Right atrium auricular region (tissue), 2 donors: ENCODE data around the gene BICDL1. TPM values are rescaled to one million over a fixed set of nuclear protein-coding genes. Genes with fewer than 3 reads are reported as not detected.

Experiments used
- DNase-seq: peaks from one replicate; pipeline ENCODE4 v3.0.0-alpha.2; 2019; ENCODE audit warnings: low spot score
- H3K27ac ChIP-seq, 2 donors: fragments of 200-600 bp; sonication (generic); 1 replicate in 1 of 2; 2 replicates in 1 of 2; pipeline ENCODE4 v1.5.1; 2016 to 2019
- H3K27me3 ChIP-seq, 2 donors: fragments of 200-600 bp; sonication (generic); one replicate each; pipeline versions ENCODE4 v1.5.1 to v1.6.0; 2017 to 2019
- H3K36me3 ChIP-seq: fragments of 200-600 bp; sonication (generic); one replicate; pipeline ENCODE4 v1.5.1; 2016
- H3K4me1 ChIP-seq, 2 donors: fragments of 200-600 bp; sonication (generic); one replicate each; pipeline versions ENCODE4 v1.5.1 to v1.6.0; 2017 to 2019
- H3K4me3 ChIP-seq, 2 donors: fragments of 200-600 bp; sonication (generic); 1 replicate in 1 of 2; 2 replicates in 1 of 2; pipeline ENCODE4 v1.5.1; 2017 to 2019; ENCODE audit warnings: mild to moderate bottlenecking in 1 of 2, moderate library complexity in 1 of 2
- H3K9me3 ChIP-seq, 2 donors: fragments of 200-600 bp; sonication (generic); one replicate each; pipeline ENCODE4 v1.5.1; 2019
- CTCF ChIP-seq, 2 donors: fragments of 200-600 bp; sonication (generic); IDR thresholded peaks; one replicate each; pipeline ENCODE4 v1.5.1; 2019; ENCODE audit warnings: antibody characterized with exemption in 2 of 2
- total RNA-seq, 2 donors: library from RNA; depleted of rRNA; stranded (reverse); fragments of >200 nt; gene quantifications; one replicate each; pipeline ENCODE4 v1.1.0, GENCODE V29; 2016

Gene BICDL1
- total RNA-seq, 2 donors from 2014 or later = 9.8 to 47.2 TPM

- no peak for TF ChIP-seq CTCF (IDR thresholded peaks at IDR 0.05)
- H3K4me3 ChIP-seq = peak overlapping the region; percentile 79 to 91
- no peak overlapping the region for H3K27ac ChIP-seq
- H3K9me3 ChIP-seq = no peaks in the 10 kb centered on the region
- peaks cover 0 to 34% of the 10 kb centered on the region in 2 donors for H3K4me1 ChIP-seq
- no peaks in the 10 kb centered on the region for H3K27me3 ChIP-seq
- no peak for DNase-seq
- no peaks in the 10 kb centered on the region for H3K36me3 ChIP-seq
Observed at GRCh38 chr12:120117961-120118320, 128.9 kb downstream of the BICDL1 start.

GRCh38 chr12:120118321-120119061, 129.5 kb downstream of the BICDL1 start:
- DNase-seq = no peak
- Histone ChIP-seq H3K27me3 (no peaks in the 10 kb centered on the region), H3K4me3 (peak overlapping the region in 1 of 2 donors; percentile 4), H3K4me1 (peaks cover 0 to 34% of the 10 kb centered on the region in 2 donors), H3K9me3 (no peaks in the 10 kb centered on the region), H3K36me3 (no peaks in the 10 kb centered on the region), H3K27ac (no peak overlapping the region)
- TF ChIP-seq CTCF (IDR thresholded peaks at IDR 0.05) = no peak

GRCh38 chr12:120119271-120119973, 130.4 kb downstream of the BICDL1 start:
- DNase-seq = no peak
- no peaks in the 10 kb centered on the region for H3K27me3 ChIP-seq
- peaks cover 0 to 34% of the 10 kb centered on the region in 2 donors for H3K4me1 ChIP-seq
- no peaks in the 10 kb centered on the region for H3K9me3 ChIP-seq
- H3K36me3 ChIP-seq = no peaks in the 10 kb centered on the region
- TF ChIP-seq CTCF (IDR thresholded peaks at IDR 0.05) = no peak
- H3K27ac ChIP-seq = no peak overlapping the region
- H3K4me3 ChIP-seq = no peak overlapping the region

- Histone ChIP-seq H3K4me1 (peaks cover 0 to 18% of the 10 kb centered on the region in 2 donors), H3K27ac (no peak overlapping the region), H3K27me3 (no peaks in the 10 kb centered on the region), H3K4me3 (no peak overlapping the region), H3K9me3 (no peaks in the 10 kb centered on the region), H3K36me3 (no peaks in the 10 kb centered on the region)
- TF ChIP-seq CTCF (IDR thresholded peaks at IDR 0.05) = no peak
- no peak for DNase-seq
Observed at GRCh38 chr12:120121343-120121742, 132.3 kb downstream of the BICDL1 start.

- no peak overlapping the region for H3K4me3 ChIP-seq
- H3K9me3 ChIP-seq = no peaks in the 10 kb centered on the region
- H3K27ac ChIP-seq = no peak overlapping the region
- TF ChIP-seq CTCF (IDR thresholded peaks at IDR 0.05) = no peak
- no peaks in the 10 kb centered on the region for H3K27me3 ChIP-seq
- H3K4me1 ChIP-seq = peaks cover 0 to 18% of the 10 kb centered on the region in 2 donors
- no peak for DNase-seq
- H3K36me3 ChIP-seq = peaks cover 3% of the 10 kb centered on the region
Observed at GRCh38 chr12:120121766-120122293, 132.8 kb downstream of the BICDL1 start.
